GM18505 (cell line): ENCODE results near the gene ANKH.

Experiments used
- ATAC-seq: cut with Tn5 transposase; IDR thresholded peaks from one replicate; pipeline ENCODE4 v1.9.1; 2021; ENCODE audit not compliant: unreplicated experiment
- POLR2A ChIP-seq: IDR thresholded peaks from 4 replicates; pipeline ENCODE4 v1.6.1; 2011; ENCODE audit warnings: borderline replicate concordance; ENCODE audit not compliant: insufficient read depth, insufficient read length; ENCODE audit errors: extremely low read depth

Gene ANKH

DNA sequence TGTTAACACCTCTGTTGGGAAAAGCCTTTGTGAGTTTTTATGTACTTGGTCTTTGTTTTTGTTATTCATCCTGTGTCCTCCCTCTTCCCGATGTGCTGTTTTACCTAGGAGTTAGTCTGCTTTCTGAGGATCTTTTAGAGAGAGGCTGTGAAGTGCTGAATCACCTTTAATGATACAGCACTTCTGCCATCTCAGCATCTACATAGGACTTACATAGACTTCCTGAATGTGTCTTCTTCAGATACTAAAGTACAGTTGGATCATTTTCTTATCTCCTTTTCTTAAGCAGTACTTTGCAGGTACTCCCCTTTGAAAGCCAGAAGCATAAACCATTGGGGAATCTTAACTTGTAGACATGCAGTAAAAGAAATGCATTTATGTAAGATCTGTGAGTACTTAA is 175.5 kb downstream of the ANKH start:
- no peak for TF ChIP-seq POLR2A
- ATAC-seq, result no peak

DNA sequence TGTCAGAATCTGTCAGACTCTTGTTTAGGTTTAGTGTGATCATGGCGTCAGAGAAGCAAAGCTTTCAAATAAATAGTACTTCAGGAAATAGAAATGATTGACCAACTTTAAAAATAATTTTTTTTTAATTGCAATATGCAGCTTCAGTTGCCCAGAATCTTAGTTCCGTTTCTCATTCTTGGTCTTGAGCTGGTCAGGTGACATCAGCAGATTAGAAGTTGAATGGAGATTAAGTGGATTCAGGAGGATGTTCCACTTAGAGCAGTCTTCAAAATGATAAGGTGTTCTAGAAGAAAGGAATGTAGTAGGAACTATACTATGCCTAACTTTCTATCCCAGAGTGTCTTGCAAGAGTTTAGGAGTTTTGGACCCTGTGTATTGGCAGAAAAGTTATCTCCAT is 176.4 kb downstream of the ANKH start:
- no peak for TF ChIP-seq POLR2A
- no peak for ATAC-seq

DNA sequence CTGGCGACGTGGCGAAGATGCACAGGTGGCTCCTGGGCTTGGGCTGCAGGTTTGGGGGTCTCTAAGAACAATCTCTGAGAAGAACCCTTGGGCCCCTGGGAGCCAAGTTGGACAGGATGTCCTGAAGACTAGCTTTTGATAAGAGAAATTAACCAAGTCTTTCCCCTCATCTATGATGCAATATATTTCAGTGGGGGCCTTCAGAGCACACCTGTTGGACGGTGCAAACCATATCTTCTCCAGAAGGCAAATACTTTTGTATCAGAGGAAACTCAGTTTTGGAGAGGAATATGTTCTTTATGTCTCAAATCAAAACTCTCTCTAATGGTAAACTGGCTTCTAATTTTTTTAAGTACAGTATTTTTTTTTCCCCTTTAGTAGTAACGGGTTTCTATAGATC is 178.5 kb downstream of the ANKH start:
- no peak for TF ChIP-seq POLR2A
- ATAC-seq, result no peak

DNA sequence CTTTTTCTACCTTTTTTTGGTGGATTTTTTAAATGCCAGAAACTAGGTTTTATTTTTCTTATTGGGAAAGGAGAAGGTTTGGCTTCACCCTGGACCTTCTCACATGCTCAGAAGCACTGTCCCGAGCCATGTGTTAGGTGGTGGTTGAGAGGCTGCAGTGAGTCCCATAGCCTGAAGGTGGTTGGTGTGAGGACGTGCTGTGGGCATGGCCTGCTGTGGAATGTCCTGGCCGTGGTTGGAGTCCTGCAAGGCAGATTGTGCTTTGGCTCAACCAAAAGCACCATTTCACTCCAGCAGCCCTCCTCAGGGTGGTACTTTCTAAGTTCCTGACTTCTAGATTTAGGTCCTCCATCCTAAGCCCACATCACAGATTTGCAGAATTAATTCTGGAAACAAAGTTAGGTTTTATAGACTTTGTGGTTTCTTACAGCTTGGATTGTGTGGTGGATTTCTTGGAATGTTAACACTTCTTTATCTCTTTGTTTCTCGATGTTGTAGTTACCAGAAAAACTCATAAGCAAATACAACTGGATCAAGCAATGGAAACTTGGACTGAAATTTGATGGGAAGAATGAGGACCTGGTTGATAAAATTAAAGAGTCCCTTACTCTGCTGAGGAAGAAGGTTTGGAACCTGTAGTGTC is 184.4 kb downstream of the ANKH start:
- TF ChIP-seq POLR2A, result no peak
- no peak for ATAC-seq

DNA sequence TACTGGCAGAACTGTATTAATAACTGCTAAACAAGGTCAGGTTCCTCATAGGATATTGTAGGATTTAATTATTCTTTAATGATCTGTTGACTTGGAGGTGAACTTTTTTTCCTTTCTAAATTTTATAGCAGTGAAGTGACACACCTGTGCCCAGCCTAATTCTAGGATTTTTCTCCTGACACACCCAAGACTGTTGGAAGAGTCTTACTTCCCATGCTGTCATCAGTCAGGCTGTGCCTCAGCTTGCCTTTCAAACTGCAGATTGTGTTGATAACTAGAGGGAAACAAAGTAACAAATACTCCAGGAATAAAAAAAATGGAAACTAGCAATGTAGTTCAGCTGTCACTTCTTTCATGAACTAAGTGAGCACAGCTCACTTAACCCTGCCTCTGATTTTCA is 185.1 kb downstream of the ANKH start:
- no peak for TF ChIP-seq POLR2A
- no peak for ATAC-seq

DNA sequence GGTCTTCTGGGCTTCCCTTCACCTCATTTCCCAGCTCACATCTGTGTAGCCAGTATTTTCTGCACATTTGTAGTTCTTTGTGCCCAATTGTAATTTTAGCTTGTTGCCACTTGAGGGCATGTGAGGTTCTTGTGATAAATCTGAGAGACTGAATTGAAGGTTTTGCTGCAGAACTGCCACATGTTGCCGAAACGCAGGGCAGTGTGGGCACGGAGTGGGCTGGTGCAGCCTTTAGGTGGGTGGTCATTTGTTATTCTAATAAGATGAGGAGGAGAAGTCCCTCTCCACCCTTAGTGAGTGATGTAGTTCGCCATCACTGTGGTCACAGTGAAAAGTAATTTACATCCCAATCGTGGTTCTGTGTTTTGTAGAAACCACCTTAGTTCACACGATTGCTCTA is 185.8 kb downstream of the ANKH start:
- ATAC-seq, result peak; percentile 82
- TF ChIP-seq POLR2A, result no peak

DNA sequence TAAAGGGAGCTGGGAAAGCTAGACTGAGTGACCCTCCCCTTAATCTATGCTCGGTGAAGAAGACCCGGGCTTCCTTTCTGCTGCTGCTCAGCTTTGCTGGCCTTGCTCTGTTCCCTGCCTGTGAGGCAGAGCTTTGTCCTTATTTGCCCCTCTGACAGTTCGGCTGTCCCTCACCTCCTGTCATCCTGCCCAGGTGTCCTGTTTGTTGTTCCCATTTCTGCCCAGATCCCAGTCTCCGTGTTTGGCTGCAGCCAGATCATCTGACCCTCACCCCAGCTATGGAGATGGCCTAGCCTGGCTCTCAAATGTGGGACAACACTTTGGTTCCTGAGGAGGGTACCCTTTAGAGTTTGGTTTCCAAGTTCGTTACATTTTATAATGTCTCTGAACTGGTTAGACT is 186.8 kb downstream of the ANKH start:
- TF ChIP-seq POLR2A, result no peak
- no peak for ATAC-seq

DNA sequence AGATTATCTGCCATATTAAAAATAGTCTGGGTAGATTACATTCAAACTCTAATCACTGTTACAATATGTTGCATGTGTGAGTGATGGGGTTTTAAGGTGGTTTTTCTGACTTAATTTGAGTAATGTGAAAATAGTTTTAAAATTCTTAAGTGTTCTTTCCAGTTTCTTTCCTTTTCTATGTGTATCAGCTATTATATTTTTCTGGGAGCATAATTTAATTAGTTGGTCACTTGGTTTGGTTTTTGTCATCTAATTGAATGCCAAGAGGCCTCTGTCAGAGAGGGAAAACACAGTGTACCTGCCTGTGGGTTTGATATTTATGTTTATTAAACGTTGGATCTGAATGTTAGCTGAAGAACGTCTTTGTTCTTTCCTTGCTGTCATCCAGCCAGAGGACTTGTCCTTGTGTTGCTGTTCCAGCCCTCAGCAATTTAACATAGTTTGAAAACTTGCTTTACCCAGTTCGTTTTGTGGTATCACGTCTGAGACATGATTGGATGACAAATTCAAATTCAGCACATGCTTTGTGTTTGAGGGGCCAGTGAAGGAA is 187.6 kb downstream of the ANKH start:
- no peak for TF ChIP-seq POLR2A

DNA sequence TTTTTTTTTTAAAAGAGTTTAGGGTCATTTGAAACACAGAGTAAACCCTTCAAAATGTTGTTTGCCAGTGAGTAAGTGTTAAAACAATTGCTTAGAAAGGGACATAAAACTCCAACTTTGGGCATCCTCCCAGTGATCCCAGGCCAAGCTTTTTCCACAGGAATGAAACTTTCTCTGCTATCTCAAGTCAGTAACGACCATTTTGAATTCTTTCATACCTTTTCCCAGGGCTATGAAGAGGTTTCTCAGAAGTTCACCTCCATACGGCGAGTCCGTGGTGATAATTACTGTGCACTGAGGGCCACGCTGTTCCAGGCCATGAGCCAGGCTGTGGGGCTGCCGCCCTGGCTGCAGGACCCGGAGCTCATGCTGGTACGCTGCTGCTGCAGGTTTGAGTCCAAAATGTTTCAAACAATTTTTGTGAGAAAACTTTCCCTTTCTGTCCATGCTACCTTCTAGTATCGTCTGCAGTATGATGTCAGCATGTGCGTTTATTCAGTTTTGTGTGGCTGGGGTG is 190.3 kb downstream of the ANKH start:
- no peak for ATAC-seq
- TF ChIP-seq POLR2A, result no peak

More for the DNA sequence above, 187.6 kb downstream of the ANKH start:
- no peak for ATAC-seq

DNA sequence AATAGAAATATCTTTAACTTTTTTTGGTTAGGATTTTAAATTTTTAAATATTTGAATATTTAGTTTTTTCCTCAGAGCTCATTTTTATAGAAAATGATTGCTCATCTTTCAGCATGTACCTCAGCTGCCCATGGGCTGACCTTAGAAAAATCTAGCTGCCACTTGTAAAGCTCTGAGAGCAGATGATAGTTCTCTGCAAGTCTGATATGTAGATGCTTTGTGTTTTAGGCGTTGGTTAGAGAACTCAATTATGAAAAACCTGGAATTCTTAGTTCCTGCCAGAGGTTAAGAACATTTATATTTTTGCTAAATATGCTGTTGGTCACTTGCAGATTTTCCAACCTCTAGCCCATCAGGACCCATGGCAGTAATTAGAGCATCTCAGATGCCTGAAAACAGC is 192.0 kb downstream of the ANKH start:
- ATAC-seq, result no peak
- no peak for TF ChIP-seq POLR2A

DNA sequence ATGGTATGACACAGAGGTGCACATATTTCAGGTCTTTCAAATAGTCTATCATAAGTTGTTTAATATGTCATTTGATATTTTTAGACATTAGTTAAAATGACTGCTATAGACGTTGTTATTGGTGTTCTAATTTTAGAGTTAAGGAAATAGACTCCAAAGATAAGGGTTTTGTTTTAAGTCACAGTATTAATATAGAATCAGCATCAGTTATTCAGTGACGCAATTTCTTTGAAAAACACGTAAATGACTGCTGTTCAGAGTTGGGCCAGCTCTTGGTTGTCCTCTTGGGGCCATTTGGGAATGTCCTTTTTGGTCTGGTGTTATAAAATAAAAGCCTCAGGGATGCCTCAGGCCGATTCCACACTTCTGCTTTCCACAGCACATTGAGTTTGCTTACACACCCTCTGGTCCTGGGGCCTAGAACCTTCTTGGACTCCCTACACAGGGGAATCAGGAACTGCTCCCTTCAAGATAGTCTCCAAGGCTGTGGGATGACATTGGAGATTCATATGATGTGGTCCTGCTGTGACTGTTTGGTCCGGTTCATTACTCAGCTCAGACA is 192.7 kb downstream of the ANKH start:
- no peak for ATAC-seq
- TF ChIP-seq POLR2A, result no peak

DNA sequence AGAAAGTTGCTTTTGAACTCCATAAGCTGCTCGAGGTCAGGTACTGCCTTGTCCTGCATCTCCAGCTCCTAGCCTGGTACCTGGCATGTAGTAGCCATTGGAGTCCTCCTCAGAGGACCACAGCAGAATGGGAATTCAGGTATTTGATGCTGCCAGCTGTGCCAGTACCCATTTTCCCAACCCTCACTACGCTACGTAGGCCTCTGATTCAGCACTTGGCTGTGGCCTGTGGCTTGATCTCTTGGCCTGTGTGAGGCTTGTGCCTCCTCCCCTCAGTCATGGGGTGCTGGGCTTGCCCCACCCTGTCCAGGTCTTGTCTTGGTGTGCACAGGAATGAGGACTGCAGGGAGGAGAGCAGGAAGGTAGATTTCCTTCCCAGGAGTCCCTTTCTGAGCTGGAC is 195.3 kb downstream of the ANKH start:
- ATAC-seq, result peak; percentile 37
- no peak for TF ChIP-seq POLR2A

DNA sequence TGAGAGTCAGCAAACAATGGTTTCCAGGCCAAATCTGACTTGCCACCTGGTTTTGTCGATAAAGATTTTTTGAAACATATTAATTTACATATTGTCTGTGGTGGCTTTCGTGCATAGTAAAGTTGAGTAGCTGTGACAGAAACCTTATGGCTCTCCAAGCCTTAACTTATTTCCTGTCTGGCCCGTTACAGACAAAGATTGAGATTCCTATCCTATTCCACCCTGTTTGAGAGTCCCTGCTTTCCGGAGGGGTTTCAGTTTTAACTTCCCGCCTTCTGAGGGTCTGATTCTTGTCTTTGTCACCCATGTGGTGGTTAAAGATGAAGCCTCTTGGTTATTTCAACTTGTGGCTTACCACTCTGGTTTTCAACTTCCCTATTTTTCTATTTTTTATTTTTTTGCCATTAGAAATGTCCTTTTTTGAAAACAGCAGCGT is 195.7 kb downstream of the ANKH start:
- no peak for TF ChIP-seq POLR2A
- peak; percentile 37 for ATAC-seq

DNA sequence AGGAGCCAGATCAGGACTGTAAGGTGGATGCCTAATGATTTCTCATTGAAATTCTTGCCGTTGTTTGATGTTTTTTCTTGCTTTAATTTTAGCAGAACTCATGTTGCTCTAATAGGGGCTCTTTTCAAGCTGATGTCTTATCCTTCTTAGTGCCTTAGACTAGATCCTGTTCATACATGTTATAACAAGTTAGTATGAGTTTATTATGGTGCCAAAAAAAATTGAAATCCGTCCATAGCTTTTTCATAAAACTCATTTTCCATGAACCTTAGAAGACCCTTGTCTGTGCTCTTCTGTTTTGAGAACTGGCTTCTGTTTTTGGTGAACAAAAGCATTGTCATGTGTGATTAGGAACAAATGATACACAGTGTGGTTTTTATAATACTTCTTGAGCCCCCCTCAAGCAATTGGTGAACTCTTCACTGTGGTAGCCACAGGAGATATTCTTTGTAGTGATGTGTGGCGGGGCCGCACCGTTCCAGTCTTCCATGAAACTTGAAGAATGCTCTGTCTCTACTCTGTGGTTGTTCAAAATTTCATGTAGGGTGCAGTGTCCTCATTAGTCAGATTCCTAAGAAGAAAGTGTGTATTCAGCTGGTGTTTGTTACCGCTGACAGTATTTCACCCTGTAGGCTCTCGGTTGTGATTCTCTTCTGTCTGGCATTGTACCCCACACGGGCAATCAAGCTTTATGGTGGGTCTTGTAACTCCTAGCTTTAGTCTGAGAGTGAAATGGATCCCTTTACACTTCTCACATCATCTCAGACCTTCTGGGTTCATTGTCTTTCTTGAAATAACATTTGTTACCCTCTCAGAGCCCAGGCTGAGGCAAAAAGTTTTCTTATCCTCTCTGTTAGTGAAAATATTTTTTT is 196.4 kb downstream of the ANKH start:
- ATAC-seq, result peak; percentile 2

DNA sequence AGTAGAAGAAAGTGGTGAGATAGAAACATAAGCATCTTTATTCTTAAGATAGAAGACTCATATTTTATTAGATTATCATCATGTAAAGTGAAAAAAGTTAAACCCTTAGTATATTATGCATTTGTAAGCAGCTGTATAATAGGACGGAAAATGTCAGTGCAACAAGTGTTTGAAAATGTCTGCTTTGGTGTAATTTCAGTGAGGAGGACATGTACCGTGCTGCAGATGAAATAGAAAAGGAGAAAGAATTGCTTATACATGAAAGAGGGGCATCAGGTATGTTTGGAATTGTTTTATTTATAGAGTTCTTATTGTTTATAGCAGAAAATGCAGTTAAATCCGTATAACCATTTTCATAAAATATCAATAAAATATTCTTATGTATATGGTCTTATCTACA is 198.1 kb downstream of the ANKH start:
- TF ChIP-seq POLR2A, result no peak

More for the DNA sequence above, 196.4 kb downstream of the ANKH start:
- no peak for TF ChIP-seq POLR2A

More for the DNA sequence above, 198.1 kb downstream of the ANKH start:
- no peak for ATAC-seq
